GM18499 (cell line): ENCODE measurements around the gene KRT85.

ENCODE experiments used
- ATAC-seq: cut with Tn5 transposase; IDR thresholded peaks from one replicate; pipeline ENCODE4 v1.9.1; 2021; ENCODE audit warnings: moderate number of reproducible peaks; ENCODE audit not compliant: insufficient read depth, unreplicated experiment

The KRT85 gene

GRCh38 chr12:52395761-52396434, 28.6 kb upstream of the KRT85 start:
- no peak for ATAC-seq

GRCh38 chr12:52394836-52395405, 27.6 kb upstream of the KRT85 start:
- ATAC-seq = no peak

GRCh38 chr12:52392465-52393007, 25.3 kb upstream of the KRT85 start:
- ATAC-seq = no peak

- no peak for ATAC-seq
Observed at GRCh38 chr12:52391618-52392002, 24.3 kb upstream of the KRT85 start.

- ATAC-seq = no peak
Observed at GRCh38 chr12:52390739-52391617, 23.7 kb upstream of the KRT85 start.

DNA sequence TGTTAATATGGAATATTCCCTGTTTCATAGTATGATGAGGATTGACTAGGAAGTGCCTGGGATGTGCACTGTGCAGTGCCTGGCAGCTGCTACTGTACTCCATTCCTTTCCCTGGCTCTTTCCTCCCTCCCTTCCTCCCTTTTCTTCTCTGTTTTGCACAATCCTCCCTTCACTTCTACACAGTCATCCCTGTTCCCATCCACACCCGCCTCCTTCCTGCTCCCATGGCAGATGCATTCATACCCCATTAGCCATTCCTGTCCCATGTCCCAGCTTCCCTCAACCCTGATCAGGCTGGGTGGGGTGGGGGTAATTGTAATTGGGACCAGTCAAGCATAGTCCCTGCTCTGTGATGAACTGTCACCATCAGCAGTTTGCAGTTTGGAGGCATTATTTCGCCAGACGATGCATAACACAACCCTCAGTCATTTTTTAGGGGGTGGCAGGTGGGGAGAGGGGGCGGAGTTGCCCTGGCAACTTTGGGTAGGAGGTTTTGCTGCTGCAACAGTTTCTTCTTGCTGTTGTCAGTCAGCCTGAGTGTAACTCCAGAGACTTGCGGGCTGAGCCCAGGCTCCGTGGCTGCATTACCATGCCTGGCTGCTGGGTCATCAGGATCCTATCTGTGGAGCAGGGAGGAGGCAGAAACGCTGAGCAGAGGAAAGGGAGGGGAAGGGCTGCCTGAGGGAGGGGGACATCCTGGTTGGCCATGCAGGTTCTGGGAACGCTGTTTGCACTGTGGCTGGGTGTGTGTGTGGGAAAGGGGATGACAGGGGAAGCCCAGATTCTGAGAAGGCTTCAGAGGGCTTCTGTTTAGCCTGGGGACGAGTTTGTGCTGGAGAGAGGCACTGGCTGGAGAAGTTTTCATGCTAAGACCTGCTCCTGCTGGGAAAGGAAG, 22.3 kb upstream of the KRT85 start:
- no peak for ATAC-seq

DNA sequence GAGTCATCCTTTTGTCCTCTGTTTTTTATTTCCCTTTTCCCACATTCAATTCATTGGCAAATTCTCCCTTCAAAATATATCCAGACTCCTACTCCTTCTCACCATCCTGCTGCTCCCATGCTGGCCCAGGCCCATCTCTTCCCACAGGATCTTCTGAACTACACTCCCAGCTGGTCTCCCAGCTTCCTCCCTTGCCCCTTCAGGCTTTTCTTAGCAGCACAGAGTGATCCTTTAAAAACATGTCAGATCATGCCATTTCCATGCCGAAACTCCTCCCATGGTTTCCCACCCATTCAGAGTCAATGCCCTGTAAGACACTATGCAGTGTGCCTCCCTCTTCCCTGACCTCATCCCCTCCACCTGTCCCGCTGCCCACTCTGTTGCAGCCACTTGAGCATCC, 20.6 kb upstream of the KRT85 start:
- no peak for ATAC-seq

DNA sequence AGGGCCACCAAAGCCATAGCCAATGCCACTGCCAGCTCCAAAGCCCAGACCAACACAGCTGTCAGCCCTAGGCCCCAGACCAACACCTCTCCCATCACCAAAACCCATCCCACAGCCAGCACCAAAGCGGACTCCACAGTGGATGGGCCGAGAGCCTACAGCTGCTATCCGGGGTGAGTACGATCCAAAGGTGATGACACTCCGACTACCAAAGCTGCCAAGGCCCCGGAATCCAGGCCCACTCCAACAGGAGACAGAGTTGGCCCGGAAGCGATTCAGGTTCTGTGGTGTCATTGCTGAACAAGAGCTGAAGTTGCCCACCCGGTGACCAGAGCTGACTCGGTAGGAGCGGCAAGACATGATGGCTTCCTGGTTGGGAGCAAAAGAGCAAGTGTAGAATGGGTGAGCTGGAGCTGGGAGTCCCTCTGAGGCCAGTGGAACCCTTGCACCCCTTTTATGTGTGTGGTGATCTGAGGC, 18.0 kb upstream of the KRT85 start, which contains the start of gene KRT84:
Gene KRT84, minus strand, starts transcription at position 427 of the 477 bp plus-strand sequence. Its CDS starts 67 bp downstream, at position 360.
- ATAC-seq = no peak

DNA sequence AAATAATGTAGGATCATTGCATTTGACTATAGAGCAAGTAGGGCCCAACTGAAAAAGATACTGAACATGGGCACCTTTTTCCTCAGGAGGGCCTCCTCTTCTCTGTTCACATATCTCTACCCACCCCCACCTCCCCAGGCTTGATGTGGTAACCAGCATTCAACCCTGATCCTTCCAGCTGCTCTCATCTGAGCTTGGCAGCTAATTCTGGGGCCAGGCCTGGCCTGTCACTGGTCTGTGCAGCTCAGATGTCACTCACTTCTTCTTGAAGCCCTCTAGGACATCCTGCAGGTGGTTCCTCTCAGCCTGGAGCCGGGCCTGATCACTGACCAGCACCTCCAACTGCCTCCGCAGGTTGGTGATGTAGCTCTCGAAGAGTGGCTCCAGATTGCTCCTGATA, 16.1 kb upstream of the KRT85 start:
- ATAC-seq = no peak

DNA sequence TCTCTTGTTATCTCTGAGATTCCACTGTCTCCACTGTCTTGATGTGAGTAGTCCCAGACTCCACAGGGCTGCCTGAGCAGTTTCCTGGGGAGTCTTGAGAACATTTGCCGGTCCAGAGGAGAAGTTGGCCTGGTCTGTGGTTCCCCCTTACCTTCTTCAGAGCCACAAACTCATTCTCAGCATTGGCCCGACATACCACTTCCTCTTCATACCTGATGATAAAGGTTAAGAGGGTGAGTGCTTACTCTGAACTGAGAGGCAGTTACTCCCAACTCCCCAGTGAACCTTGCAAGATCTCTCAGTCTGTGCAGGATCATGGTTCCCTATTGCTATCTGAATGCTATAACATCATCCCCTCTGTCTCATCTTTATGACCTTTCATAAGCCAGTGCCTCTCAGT, 15.6 kb upstream of the KRT85 start:
- no peak for ATAC-seq

DNA sequence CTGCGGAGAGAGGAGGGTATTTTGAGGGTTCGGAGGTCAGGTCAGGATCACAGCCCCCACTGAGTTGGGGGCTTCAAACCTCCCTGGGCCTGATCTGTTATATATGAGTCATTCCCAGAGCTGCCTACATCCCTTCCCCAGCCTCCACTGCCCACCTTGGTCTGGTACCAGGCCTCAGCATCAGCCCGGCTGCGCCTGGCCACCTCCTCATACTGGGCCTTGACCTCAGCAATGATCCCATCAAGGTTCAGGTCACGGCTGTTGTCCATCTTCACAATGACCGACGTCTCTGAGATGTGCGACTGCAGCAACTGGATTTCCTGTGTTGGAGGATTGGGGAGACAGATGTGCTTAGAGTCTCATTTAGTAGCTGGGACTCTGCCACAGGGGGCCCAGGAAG, 13.9 kb upstream of the KRT85 start:
- ATAC-seq = no peak

- ATAC-seq = no peak
Observed at GRCh38 chr12:52380271-52380694, 13.0 kb upstream of the KRT85 start.

DNA sequence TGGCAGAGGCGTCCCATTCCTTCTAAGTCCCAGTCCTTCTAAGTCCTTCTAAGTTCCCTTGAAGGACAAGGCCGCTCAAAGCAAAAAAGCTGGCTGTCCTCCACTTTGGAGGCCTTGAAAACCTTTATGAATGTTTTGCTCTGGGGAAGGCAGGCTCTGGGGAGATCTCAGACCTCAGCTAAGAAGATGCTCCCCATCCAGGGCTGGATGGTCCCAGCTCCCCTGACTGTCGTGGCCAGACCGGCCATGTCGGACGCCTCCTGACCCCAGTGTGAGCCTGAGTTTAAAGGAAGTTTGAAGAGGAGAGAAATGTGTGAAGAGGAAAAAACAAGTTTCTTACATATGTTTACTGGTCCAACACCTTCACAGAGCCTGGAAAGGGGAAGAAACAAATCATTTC, 12.3 kb upstream of the KRT85 start:
- no peak for ATAC-seq

DNA sequence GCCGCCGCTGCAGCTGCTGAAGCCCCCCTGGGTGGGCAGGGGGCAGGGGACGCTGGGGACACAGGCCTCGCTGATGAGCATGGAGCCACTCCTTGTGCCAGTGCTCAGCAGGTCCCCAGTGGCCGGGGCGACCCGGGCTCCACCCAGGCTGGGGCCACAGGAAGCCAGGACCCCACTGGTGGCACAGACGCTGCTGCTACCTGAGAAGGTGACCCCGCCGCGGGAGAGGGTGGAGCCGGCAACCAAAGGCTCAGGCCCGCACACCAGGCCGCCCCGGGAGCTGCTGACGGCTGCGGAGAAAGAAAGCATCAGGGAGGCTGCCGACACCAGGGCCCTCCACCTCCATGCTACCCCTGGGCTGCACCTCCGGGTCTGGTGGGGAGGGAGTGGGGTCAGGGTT, 10.8 kb upstream of the KRT85 start:
- ATAC-seq = no peak

DNA sequence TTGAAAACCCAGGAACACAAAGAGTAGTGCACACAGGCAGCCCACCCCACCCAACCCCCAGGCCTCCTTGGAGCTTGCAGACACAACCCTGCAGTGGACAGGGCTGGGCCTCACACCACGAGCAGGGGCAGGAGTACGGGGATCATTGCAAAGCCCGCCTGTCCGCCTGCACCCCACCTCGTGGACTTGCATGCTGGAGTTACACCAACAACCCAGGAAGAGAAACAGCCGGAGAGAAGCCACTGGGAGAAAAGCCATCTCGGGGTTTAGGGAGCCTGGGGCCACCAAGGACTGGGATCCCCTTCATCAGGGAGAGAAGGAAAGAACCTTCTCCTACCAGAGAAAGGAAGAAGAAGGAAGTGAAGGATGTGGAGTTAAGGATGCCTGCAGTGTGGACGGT, 10.0 kb upstream of the KRT85 start:
- ATAC-seq = no peak

DNA sequence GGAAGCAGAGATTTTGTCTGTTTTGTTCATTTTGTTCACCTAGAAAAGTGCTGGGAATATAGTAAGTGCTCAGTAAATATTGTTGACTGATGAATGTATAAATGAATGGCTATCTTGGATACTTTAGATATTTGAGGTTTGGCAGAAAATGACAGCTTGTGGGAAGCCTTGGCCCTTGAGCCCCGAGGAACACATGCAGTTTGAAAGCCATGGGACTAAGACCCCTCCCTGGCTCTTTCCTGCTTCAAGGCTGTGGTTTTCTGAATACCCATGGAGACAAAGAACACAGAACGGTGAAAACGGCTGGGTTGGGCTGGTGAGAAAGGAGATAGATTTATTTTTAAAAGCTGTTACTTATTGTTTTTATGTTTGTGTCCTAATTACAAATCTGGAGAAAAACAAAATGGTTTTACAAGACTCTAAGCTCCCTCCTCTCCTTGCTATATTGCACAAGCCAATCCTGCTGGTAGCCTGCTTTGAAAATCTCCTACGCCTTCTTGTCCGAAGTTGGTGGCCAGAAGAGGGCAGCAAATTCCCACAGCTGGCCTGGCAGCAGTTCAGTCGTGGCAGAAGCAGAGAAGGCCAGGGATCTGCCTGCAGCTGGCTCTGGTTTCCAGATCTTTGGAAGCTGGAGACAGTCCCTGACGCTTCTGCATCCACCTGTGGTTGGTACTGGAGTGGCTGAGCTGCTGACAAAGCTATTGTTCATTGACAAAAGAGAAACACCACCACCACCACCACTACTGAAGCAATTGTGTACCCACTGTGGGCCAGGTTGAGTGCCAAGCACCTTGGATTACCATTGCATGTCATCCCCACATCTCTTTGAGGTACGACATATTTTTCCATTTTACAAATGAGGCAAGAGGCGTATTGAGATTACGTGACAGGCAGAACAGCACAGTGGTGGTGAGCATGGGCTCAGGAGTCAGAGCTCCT, 5.2 kb upstream of the KRT85 start:
- no peak for ATAC-seq

GRCh38 chr12:52371716-52372115, 4.4 kb upstream of the KRT85 start:
- no peak for ATAC-seq

GRCh38 chr12:52370926-52371608, 3.8 kb upstream of the KRT85 start:
- no peak for ATAC-seq
